ENCODE data around the gene PPP1CB.

The PPP1CB gene

DNA sequence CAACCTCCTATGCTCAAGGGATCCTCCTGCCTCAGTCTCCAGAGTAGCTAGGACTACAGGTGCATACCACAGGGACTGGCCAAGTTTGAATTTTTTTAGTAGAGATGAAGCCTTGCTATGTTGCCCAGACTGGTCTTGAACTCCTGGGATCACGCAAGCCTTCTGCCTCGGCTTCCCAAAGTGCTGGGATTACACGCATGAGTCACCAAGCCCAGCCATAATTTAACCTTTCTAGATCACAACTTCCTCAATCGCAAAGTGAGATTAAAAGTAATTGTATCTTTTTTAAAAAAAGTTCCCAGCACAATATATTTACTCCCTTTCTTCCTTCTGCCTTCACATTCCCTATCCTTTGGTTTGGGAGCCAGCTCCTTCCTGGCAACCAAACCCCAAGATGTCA, 5.8 kb upstream of the PPP1CB start:
- DNase-seq = no peak

GRCh38 chr2:28746429-28747111, 5.1 kb upstream of the PPP1CB start:
- no peak for DNase-seq

GRCh38 chr2:28747714-28748113, 3.9 kb upstream of the PPP1CB start:
- no peak for DNase-seq

- DNase-seq = no peak
Observed at GRCh38 chr2:28748176-28748575, 3.5 kb upstream of the PPP1CB start.

DNA sequence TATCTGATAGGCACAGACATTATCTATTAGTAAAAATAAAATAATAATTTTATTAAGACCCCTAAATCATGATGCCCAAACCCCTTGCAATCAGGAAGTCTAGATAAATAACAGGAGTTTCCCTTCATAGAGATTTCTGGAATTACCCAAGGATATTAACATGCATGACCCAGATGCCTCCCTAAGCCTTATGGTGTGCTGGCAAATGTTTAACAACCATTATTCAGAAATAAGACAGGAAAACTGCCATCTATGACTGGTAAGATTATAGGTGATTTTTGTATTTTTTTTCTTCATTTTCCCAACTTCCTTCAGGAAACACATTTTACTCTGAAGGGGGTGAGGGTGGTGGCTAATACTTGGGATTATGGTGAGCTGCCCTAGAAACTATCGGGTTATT, 2.7 kb upstream of the PPP1CB start:
- DNase-seq = no peak

- no peak for DNase-seq
Observed at GRCh38 chr2:28749526-28749925, 2.1 kb upstream of the PPP1CB start.

DNA sequence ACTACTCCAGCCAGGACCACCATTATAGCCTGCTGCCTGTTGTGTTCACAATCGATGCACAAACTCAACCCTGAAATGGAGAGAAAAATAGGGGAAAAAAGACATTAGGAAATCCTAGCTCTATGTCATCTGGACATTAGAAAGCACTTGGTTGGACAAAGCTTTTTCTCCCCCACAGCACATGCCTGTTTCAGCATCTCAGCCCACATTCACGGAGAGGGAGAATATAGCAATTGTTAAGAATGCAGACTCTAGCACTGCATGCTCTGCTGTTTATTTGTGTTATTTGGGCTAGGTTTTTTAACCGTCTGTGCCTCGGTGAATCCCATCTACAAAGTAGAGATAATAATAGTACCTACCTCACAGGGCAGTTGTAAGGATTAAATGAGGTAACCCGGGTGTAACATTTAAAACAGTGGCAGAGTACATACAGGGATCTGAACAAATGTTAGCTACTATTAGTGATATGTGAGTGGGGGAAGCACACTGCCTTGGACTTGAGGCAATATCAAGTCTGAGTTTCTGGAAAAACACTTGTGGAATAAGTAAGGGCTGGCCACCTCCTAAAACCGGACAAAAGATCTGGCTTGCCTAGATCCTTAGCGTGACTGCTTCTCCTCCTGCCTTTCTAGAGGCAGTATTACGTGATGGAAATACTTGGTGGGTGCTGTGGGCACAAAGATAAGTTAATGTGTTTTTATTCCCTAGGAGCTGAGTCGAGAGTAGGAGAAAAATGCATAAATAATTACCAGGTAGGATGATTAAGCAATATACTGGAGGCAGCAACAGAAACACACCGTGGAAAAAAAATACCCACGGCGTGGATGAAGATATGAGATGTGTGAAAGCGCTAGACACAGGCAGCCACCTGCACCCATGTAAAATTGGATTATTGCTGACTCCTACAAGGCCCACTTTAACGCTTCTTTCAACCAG, 1.0 kb upstream of the PPP1CB start:
- DNase-seq = no peak

- DNase-seq = no peak
Observed at GRCh38 chr2:28751956-28752630, 463 bp downstream of the PPP1CB start.

DNA sequence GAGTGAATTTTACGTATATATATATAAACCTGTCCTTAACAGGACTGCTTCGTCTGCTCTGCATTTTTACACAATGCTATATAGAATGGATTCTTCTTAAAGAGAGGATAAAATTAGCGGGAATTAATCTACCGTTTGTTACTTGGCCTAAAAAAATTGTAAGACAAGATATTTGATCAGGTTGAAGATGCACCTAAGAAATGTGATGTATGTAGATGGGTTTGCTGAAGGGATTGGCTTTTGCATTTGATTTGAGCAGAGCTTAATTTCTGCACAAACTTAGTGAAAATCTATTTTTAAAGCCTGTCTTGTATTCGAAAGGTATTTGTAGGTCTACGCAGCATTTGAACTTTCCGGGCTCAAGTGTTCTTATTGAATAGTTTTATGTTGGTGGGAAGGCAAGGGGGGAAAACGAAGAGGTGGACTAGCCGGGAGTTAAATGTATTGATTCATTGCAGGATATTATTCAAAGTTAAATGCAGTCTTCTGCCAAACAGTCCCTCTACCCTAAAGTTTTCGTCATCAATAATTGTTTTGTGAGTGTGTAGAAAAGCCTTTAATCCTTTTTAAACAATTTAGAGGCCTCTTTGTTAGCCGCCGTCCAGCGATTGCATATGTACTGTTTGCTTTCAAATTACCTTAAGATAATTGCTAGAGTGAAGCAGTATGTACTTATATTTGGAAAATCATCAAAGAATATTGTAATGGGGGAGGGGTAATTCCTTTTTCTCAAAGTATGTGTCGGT, 1.2 kb downstream of the PPP1CB start:
- DNase-seq = no peak

DNA sequence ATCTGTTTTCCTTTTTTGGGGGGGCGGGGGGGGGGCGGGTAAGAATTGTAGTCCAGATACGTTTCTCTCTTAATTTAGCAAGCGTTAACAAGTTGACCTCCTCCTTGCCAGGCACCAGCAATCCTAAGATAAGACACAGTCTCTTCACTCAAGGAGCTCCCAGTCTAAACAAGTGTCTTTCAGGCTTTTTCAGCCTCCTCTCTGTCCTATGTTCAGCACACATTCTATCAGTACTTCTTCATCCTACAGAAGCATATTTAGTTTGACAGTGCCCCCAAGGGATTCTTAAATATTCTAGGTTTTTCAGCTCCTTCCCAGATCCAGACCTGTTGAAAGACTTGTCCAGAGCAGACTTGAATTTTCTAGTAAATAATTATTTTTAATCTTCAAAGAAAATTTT, 2.7 kb downstream of the PPP1CB start:
- DNase-seq = no peak

- DNase-seq = no peak
Observed at GRCh38 chr2:28755421-28755820, 3.8 kb downstream of the PPP1CB start.

DNA sequence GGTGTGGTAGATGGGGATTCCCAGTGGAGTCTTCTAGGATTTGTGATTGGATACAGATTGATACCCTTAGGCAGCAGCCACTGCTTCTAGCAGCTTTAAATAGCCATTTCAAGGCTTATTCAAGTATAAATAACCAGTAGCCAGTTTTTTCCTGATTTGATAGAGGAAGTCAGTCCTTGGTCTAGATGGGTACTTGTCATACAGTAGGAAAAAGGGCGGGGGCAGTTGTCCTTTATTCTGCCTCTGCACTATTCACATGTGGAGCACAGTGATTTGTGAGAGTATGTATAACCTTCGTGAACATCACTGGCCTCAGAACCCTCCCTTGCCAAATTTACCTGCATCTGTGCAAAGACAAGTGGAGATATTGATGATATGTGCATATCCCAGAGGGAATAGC, 6.8 kb downstream of the PPP1CB start:
- no peak for DNase-seq

DNA sequence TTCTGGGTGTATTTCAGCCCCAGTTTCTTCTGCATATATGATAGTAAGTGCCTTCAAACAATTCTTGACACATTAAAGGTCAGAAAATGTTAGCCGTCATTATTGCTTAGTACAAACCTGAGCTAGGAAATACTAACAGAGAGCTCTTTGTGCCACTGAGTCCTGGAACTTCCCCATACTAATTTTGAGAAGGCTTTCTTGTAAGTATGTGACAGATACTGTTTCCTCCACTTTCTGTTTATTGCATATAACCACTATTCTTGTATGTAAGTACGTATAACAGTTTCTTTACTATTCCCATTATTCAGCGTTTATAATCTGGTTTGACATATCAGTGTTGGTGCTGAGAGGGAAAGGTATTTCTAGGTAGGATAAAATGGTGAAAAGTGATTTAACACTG, 9.8 kb downstream of the PPP1CB start:
- DNase-seq = no peak

- DNase-seq = no peak
Observed at GRCh38 chr2:28764909-28765711, 13.5 kb downstream of the PPP1CB start.

GRCh38 chr2:28766070-28766469, 14.4 kb downstream of the PPP1CB start:
- DNase-seq = no peak

DNA sequence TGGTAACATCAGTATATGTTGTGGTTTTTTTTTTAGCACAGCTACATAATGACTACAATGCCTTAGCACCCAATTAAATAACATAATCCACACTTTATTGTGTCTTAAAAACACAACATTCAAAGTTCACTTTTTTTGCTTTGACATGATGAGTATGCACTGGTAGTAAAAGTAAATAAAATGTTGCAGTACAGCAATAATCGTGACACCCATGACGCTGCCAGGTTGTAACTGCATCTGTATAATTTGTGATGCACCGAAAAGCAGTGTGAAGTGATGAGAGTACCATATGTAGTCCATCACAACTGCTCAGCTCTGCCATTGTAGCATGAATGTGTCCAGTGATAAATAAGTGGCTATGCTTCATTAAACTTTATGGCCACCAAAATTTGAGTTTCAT, 15.7 kb downstream of the PPP1CB start:
- no peak for DNase-seq

GRCh38 chr2:28768422-28768821, 16.8 kb downstream of the PPP1CB start:
- no peak for DNase-seq

GRCh38 chr2:28768952-28769351, 17.3 kb downstream of the PPP1CB start:
- no peak for DNase-seq

GRCh38 chr2:28772351-28772750, 20.7 kb downstream of the PPP1CB start:
- no peak for DNase-seq

GRCh38 chr2:28776471-28776870, 24.8 kb downstream of the PPP1CB start:
- no peak for DNase-seq

GRCh38 chr2:28778392-28778791, 26.8 kb downstream of the PPP1CB start:
- no peak for DNase-seq

DNA sequence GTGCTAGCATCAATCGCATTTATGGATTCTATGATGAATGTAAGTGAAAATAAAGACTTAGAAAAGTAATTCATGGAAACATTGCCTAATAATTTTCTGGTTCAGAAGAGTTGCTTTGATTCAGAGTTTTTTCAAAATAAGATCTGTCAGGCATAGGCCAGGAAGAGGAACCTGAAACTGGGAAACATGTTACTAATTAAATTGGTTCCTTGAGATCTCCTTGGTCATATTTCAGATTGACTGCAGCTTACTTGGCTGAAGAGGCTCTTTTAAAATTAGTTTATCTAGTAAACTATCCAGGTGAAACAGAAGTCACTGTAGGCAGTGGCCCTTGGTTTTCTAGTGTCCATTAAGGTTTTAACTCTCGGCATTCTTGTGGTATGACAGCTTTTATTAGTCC, 27.4 kb downstream of the PPP1CB start:
- DNase-seq = no peak
